NCI-H1930 (cell line): ENCODE measurements around the gene ADCY3.
"Not testable (repeated sequence)": the region's sequence is repeated elsewhere in the genome, so short reads cannot be mapped to it uniquely, and the experiment has no call there.

Experiments
- DNase-seq, 2 experiments: peaks; one replicate each; lab custom pipeline; 2025; lab: John Stamatoyannopoulos, UW

Gene ADCY3

DNA sequence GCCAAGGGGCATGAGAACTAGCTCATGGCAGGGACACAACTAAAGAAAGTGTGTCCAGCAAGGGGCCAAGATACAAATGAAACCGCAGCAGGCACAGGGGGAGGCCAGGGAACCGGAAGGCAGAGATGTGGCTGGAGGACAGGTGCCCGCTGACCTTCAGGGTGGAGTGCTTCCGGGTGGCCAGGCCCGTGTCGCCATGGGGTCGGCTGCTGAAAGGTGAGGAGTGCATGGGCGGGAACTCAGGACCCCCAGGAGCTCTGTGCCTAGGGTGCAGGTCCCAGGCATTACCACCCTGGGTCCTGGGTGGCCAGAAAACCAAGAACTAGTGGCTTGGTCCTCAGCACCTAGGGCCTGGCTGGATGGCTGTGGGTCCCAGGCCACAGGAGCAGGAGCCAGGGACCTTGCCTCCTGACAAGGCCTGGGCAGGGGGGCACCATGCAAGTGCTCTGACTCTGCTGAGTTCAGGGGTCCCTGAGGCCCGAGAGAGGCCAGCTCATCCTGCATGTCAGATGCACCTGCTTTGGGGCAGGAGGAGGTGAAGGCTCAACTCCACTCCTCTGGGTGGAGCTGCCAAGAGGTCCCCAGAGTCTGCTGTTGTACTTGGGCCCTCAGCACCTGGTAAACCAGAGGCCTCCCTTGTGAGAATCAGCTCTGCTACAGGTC lies 75.9 kb downstream of the ADCY3 start:
- no peak for DNase-seq

DNA sequence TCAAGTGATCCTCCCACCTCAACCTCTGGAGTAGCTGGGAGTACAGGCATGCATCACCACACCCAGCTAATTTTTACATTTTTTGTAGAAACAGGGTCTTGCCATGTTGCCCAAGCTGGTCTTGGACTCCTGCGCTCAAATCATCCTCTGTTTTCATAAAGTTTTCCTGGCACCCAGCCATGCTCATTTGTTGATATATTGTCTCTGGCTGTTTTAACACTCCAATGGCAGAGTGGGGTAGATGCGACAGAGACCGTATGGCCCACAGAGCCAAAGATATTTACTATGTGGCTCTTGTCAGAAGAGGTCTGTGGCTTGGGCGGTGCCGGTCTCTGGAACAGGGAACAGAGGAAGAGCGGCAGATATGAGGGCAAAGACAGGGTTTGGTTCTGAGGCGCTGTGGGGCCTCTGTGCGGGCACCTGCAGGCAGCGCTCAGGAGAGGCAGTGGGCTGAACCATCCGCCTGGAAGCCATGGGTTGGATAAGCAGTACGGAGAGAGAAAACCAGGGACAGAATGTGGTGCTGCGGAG lies 76.6 kb downstream of the ADCY3 start:
- no peak for DNase-seq

- no peak for DNase-seq
Measured at GRCh38 chr2:24842081-24843050, 77.7 kb downstream of the ADCY3 start.

- no peak for DNase-seq
Measured at GRCh38 chr2:24840962-24841945, 78.8 kb downstream of the ADCY3 start.

DNA sequence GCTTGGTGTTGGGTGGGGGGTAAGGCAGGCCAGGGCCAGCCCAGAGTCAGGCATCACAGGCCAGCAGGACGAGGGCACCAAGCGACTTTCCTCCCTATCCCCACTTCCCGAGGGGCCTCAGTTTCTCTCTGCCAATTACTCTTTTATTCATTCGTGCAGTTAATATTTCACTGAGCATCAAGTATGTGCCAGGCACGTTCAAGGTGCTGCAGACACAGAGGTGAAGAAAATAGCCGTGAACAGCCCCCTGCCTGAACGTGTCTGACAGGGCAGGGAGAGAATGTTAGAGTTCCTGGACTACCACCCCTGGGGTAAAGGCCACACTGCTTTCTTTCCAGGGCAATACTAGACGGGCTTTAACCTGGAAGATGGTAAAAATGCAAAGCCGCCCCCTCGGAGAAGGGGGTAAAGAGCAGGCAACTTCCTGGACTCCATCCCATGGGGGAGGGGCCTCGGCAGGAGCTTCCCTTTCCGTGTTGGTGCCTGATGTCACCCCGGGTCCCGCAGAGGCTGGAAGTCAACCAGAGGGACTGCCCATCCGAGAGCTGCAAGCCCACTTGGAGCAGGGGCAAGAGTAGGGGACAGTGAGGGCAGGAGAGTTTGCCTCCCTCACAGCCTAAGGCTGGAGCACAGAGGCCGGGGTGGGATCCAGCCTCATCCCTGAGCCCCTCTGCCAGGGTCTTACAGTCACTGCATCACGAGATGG lies 79.7 kb downstream of the ADCY3 start:
- DNase-seq, result no peak

DNA sequence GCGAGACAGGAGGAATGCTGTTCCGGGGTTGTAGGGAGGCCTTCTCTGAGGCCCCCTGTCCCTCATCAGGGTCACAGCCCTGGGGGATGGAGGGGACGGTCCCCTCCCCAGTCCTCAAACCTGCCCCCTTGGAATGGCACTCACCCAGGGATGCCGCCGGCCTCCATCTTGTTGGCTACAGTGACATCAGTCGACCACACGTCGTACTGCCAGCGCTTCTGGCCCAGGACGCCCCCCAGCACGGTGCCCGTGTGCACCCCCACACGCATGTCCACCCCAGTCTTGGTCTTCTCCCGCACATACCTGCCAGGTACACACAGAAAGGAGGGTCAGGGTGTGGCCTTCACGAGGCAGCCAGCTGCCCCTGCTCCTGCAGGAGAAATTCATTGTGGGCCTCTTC lies 80.3 kb downstream of the ADCY3 start:
- no peak for DNase-seq

- no peak for DNase-seq
Measured at GRCh38 chr2:24838541-24838940, 81.5 kb downstream of the ADCY3 start.

DNA sequence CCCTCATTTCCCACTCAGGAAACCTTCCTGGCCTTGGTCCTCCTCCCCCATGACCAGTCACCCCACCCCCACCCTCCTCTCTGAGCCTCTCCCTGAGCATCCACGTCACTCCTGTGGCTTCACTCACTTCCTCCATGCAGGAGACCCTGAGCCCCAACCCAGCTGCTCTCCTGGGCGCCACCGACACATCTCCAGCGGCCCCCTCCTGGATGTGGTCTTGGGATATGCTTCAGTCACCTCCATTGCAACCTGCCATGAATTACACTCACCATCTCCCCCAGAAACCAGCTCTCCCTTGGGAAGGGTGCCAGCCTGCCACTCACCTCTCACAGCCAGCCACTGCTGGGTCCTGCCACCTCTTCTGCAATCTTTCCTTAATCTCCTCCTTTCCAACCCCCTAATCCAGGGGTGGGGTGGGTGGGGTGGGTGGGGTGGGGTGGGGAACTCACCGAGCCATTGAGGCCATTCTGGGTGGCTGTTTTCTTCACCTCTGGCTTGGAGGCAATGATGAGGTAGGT lies 82.0 kb downstream of the ADCY3 start:
- no peak for DNase-seq

DNA sequence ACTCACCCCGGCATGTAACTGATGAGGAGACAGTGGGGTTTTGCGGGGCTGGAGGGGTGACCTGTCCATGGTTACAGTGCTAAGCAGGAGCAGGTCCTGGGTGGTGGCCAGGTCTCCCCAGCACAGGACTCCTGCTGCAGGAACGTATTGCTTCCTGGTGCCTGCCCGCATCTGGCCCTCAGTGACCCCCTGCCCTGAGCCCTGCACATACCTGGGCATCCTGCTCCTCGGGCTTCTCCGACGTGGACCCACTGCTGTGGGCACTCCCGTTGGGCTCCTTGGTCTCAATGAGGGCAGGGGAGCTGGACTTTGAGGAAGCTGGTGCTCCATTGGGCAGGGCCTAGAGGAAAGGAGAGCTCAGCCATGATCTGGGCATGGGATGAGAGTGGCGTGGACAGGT lies 83.3 kb downstream of the ADCY3 start:
- no peak for DNase-seq

DNA sequence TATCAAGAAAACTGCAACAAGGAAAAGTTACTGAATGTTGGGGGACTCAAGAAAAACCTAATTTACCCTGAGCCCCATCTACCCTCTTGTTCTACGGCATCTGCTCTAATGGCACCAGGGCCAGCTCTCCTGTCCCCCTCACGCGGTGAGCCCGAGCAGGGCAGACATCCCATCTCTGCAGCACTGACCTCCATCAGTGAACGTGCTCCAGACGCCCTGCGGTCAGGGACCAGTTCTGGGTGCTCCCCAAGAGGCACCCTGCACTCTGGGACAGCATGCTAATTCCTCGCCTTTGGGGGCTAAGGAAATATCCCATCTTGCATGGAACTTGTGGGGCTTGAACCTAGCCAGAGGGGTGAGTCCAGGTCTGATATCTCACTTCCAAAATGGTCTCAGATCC lies 83.8 kb downstream of the ADCY3 start:
- DNase-seq, result no peak

DNA sequence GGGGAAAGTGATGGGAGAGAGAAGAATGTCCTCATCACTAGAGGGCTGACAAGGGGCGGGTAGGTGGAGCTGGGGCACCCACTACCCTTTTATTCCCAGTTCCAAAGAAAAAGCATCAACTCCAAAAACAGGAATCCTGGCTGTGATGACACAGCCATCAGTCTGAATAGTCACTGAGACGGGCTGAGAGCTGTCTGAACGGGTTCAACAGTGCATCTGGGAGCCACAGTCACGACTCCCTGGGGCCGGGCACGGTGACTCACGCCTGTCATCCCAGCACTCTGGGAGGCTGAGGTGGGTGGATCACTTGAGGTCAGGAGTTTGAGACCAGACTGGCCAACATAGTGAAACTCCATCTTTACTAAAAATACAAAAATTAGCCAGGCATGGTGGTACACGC lies 84.6 kb downstream of the ADCY3 start:
- not testable (repeated sequence) for DNase-seq

- no peak for DNase-seq
Measured at GRCh38 chr2:24834733-24835395, 85.2 kb downstream of the ADCY3 start.

DNA sequence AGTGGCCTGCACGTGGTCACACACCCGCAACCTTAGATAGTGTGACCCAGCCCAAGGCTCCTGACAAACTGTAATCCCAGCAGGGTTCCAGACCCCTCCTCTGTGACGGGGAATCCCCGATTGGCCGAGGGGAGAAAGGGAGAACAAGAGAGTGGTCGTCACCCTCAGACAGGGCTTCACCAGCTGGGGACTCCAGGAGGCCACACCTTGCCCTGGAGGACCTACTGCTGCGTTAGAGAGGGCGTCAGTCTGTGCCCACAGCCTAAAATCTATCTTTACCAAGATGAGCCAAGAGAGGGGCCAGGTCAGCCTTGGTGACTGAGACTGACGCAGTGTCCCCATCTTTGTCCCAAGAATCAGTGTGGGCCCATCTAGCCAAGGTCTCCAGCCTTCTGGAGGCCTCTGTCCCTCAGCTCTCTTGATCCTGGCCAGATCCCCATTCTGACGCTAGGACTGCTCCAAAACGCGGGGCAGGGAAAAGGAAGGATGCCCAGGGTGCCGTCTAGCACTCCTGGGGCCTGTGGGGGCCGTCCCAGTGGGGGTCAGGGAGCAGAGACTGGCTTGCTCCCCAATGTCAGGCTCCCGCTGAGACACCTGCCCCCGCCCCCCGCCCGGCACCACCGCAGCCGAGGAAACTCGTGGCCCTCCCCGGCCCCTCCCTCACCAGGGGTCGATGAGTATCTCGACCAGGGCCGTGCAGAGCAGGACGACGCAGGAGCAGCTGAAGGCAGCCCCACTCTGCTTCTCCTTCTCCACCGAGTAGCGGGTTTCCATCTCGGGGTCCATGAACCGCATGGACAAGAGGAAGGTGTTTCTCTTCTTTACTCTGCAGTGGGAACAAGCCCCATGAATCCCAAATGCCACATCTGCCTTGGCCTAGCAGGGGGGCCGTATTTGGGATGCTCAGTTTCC lies 86.0 kb downstream of the ADCY3 start:
- no peak for DNase-seq

GRCh38 chr2:24832931-24833701 lies 86.9 kb downstream of the ADCY3 start:
- DNase-seq, result no peak

DNA sequence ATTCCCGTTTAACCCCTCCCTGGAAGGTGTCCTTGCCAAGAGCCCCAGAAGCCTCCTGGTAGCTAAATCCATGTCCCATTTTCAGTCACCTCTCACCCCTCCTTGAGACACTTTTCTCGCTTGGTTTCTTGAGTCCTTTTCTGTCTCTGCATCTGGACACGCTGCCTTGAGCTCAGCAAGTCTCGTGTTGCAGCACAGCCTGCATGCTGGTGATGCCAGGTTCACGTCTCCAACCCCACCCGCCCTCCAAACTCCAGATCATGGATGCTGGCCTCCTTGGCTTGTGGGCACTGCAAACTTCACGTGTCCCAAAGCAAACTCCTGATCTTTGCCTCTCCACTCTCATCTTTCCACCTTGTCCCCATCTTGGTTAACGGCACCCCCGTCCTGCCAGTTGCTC lies 87.5 kb downstream of the ADCY3 start:
- no peak for DNase-seq

DNA sequence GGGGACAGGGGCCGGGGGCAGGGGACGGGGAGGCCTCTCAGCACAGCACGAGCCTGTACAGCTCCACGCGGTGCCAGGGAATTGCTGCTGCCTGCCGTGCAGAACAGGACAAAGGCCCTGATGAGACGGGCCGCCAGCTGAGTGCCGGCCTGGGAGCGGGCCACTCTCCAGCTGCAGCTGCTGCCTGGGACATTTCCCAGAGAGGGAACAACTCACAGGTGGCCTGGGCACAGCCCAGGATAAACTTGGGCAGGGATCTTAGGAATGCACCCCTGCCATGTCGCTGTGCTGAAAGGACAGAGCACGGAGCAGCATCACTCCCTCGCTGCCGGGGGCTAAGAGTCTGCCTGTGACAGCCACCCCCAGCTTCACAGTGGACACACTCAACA lies 88.0 kb downstream of the ADCY3 start:
- DNase-seq, result no peak

- no peak for DNase-seq
Measured at GRCh38 chr2:24831221-24832072, 88.6 kb downstream of the ADCY3 start.

DNA sequence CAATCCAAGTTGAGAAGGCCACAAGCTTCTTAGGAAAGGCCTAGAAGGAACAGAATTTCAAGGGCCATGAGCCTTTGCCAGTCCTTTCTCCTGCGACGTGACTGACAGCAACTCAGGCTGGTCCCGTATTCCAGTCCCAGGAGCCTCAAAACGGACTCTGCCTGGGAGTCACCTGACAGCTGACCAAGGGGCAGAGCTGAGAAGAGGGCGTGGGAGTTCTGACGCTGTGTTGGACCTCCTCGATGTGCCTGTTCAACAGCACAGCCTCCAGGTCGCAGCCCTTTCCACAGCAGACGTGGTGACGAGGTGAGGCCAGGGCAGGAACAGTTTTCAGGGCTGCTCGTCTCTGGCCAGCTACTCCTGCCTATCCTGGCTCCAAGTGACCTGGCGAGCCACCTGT lies 89.3 kb downstream of the ADCY3 start:
- no peak for DNase-seq
